ENCODE results near the gene EMILIN2.

Gene EMILIN2

DNA sequence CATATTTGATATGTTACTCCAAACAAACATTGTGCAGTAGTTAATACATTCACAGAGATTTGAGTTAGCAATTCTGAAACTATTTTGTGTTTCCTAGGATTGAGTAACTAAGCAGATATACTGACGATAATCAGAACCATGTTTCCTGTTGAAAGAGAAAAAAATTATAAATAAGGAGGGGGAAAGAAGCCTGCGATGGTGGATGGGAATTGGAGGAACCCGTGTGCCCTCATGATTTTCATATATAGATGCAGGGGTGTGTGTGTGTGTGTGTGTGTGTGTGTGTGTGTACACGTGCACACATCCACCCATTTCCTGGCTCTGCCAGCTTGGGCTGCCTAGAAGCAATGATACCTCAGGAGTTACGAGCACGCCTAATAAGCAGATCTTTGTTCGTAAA is 109.2 kb downstream of the EMILIN2 start:
- no peak for DNase-seq (ENCODE audit: low spot score)

DNA sequence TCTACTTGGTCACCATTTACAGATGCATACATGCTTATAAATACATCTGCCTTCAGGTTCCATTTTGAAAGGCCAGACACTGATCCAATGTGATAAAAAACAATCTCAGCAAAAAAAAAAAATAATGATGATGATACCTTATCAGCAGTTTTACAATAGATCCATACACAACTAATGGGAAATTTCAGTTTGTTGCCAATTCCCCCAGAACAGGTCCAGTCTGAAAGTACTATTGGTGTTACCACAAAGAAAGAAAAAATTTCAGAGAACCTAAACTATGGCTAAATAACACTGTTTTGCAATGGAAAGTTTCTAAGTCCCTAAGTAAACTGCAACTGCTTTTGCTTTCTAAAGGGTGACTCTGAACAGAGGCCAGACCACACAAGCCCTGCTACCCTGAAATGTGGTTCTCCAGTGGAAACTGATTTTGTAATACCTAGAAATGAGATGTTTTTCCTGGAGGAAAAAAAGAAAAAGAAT is 112.1 kb downstream of the EMILIN2 start:
- no peak for DNase-seq (ENCODE audit: low spot score)

DNA sequence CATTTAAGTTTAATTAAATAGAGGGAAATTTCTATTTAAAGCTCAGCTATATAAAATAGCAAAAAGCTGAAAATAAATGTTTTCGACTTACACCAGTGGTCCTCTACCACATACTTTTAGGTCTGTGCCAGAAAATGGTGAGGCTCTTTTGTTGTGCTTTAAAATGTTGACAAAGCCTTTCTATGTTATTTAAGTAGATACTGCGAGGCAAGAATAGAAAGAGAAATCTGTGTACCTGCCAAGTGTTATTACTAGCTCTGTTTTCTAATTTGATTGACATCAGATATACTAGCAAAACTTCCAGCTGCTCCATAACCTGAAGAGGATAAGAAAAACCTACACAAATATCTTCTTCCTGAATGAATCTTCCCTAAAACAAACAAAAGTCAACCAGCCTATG is 112.5 kb downstream of the EMILIN2 start:
- DNase-seq (ENCODE audit: low spot score), result no peak

DNA sequence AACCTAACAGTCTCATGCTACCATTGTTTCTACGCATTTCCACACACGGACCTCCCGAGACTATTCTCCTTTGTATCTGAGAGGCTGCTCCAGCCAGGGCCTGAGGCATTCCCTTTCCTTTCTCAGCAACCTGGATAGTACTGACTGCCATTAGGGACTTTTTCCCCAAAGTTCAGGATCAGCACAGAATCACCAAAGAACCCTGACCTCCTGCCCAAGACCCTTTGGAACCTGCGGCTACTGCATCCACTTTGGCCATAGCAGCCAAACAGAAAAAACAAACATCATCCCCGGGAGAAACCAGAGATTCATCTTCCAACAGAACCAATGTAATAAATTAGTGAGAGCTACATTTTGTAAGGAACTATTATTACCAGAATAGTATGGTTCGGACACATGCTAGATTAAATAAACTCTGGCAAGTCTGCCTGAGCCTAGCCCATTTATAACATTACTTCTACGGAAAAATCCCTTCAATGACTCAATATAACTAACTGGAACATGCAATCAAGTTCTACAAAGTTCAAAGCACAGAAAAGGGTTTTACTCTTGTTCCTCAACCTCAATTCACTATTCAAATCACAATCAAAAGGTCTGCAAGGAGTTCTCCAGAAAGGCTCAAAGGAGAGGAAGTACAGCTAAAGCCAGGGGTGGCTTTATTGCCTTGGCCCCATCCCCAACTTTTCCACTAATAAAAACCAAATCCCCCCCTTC is 114.3 kb downstream of the EMILIN2 start:
- DNase-seq (ENCODE audit: low spot score), result no peak

- peak; percentile 43 for DNase-seq (ENCODE audit: low spot score)
These were observed 115.0 kb downstream of the EMILIN2 start for GRCh38 chr18:2961821-2962220.

DNA sequence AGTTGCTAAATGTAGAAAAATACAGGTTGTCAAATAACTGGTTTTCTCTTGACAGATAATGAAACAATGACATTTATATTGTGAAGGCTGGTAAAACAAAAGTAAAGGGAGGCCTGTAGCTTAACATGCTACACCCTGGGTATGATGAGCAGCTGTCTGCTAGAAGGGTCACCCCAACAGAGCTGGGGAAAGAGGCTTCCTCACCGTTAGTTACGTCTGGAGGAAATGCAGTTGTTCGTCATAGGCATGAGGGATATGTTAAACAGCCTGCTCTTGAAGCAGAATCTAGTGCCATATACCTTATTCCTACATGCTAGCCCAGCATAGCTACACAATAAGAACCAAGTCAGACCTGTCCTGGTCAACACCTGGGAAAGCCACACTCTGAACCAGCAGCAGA is 116.2 kb downstream of the EMILIN2 start:
- no peak for DNase-seq (ENCODE audit: low spot score)

DNA sequence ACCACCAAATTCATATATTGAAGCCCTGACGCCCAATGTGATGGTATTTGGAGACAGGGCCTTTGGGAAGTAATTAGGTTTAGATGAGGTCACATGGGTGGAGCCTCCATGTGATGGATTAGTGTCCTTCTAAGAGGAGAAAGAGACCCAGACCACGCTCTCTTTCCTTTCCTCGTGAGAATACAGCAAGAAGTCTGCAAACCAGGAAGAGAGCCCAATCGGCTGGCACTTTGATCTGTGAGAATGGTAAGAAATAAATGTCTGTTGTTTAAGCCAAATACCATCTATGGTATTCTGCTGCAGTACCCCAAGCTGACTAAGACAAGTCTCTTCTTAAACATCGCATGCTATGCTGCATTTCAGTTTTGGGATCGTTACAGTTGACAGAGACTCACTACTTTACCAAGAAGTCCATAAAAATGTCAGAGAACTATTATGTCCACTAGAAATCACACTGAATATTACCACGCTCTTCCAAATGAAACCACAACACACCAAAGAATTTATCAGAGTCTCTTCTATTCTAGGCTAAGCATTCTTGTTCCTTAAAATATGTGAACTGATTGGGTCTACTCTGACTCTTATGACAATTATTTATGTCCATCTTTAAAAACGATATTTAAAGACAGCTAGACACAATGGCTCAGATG is 117.7 kb downstream of the EMILIN2 start:
- DNase-seq (ENCODE audit: low spot score), result no peak
